ENCODE measurements around the gene NELL1.

GRCh38 chr11:21105196-21105917 is 436.0 kb downstream of the NELL1 start:
- no peak for TF ChIP-seq CTCF (IDR thresholded peaks at IDR 0.05; ENCODE audit: poor library complexity)
- no peak for TF ChIP-seq EZH2 (IDR thresholded peaks at IDR 0.05; ENCODE audit: borderline replicate concordance)

Measured in hepatocyte (in vitro differentiated cells).